HG03095 (cell line): ENCODE data around the gene STK24.

Experiments used
- ATAC-seq: cut with Tn5 transposase; IDR thresholded peaks from one replicate; pipeline ENCODE4 v1.9.1; 2021; ENCODE audit warnings: moderate library complexity; ENCODE audit not compliant: unreplicated experiment

STK24 gene

GRCh38 chr13:98493042-98493712 is 83.7 kb downstream of the STK24 start:
- no peak for ATAC-seq

DNA sequence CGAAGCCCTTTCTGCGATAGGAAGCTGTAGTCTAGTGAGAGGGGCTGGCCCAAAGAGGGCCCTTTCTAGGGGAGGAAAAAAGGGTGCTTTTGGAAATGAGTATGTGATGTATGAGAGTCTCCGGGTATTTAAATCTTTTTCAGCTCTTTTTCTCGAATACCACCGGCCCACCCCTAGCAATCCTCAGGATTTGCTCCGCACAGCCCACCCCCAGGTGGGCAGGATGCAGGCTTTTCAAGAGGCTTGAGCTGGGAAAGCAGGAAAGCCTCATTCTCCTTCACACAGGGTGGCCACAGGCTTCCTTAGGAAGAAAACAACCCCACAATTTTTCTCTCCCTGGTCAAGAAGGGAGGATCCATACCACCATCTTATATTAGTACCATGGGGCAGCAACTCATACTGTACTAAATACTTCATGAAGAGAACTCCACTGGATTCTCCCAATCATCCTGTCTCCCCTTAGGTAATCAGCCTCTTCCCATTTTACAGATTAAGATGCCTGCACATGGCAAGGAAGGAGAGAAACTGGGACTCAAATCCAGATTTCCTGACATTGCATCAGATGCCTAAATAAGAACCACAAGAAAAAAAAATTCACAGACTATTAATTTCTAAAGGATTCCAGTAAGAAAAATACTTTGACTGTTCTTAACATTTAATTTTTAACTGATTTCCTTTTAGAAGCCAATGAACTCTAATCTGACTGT is 84.4 kb downstream of the STK24 start:
- ATAC-seq, result no peak

DNA sequence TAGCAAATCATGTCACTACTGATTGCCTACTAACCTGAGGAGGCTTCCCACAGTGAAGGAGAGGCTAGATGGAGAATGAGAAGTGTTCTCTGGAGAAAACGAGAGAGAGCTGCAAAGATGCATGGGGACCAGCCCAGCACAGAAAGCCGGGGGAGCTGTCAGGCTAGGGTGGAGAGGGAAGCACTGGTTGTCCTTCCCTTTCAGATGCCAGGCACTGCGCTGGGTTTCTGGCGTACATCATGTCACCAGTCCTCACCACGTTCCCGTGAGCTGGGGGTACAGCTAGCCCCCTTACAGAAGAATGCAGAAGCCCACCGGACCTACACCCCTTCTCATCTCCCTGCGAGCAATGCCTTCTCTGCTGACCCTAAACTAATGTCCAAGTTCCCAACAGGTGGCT is 86.0 kb downstream of the STK24 start:
- ATAC-seq, result no peak

GRCh38 chr13:98490195-98490836 is 86.6 kb downstream of the STK24 start:
- no peak for ATAC-seq

- no peak for ATAC-seq
Measured at GRCh38 chr13:98489446-98490194, 87.3 kb downstream of the STK24 start.

DNA sequence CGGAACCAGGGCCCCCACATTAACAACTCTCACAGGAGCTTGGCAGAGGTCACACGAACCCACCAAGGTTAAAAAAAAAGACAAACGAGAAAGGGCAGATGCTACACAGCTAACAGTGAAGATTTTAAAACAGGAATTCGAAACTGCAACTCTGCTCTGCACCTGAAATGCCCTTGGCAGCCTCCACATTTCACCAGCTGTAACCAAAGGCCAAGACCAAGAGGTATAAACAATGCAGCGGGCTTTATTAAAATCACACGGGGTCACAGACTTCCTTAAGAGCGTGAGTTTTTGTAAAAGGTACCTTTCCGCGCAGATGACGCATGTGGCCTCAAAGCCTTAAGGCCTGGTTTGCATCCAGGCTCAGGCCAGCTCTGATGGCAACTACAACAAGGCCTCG is 88.2 kb downstream of the STK24 start:
- peak; percentile 43 for ATAC-seq

GRCh38 chr13:98487522-98487921 is 89.4 kb downstream of the STK24 start:
- no peak for ATAC-seq

- ATAC-seq, result no peak
Measured at GRCh38 chr13:98487016-98487415, 89.9 kb downstream of the STK24 start.

- ATAC-seq, result no peak
Measured at GRCh38 chr13:98486412-98486811, 90.5 kb downstream of the STK24 start.

DNA sequence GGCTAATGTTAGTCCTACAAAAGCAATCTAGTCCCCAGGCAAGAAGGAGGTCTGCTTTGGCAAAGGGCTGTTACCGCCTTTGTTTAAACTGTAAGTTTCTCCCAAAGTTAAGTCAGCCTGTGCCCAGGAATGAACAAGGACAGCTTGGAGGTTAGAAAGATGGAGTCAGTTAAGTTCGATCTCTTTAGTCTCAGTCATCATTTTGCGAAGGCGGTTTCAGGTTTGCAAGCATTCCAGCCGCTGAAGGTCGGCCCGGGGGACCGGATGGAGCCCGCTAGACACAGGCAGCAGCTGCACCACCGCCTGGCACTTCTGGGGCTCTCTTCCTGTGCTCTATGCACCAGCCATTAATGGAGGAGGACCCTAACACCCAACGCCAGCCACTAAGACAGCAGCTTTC is 91.3 kb downstream of the STK24 start:
- no peak for ATAC-seq

GRCh38 chr13:98484289-98485219 is 92.4 kb downstream of the STK24 start:
- ATAC-seq, result no peak

DNA sequence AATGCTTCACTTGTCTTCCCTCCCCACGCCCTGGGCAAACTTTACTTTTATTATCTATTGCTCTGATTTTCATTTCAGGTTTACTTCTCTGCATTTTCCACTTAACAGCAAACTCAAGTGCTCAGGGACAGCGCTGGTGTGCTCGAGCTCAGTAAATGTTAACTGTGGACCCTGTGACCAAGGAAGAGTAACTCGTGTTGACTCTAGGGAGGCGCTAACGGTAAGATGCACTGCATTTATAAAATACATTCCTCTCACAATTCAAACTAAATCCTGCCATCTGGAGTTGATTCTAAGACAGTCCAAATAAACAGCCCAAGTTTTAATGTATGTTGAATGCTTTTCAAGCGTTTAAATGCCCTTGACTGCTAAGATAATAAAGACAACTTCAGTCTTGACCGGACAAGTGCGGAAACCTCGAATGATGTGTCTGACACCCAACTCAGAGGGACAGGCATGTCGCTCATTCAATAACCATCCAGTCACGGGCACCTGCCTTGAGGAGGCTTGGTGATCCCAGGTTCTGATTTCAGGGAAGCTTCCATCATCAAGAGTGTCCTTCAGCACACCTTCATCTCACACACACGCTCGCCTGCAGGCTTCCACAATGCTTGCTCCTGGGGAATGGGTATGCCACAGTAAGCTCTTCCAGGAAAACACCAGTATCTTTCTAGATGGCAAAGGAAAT is 93.2 kb downstream of the STK24 start:
- no peak for ATAC-seq

- no peak for ATAC-seq
Measured at GRCh38 chr13:98482476-98483444, 94.1 kb downstream of the STK24 start.

- ATAC-seq, result peak; percentile 35
Measured at GRCh38 chr13:98480915-98481877, 95.7 kb downstream of the STK24 start.

DNA sequence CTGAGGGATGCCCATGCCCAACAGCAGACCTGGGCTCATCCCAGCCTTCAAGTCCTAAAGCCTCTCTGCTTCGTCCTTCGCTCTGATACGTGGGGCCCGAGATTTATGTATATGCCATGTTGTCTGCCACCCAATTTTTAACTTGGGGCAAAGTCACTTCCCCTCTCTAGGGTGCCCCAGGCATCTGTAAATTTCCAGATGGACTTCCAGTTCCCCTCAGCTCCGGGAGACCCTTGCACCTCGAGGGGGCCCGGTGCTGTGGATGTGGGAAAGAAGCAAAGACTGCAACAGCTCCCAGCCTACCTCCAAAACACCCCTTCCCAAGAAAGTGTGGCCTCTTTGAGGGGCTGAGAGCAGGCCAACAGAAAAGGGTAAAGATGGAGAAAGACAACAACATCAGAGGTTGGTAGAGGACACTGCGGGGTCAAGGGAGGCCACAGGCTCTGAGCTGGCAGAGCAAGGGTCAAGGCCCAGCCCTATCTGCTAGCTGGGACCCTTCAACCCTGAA is 97.4 kb downstream of the STK24 start:
- no peak for ATAC-seq

GRCh38 chr13:98478189-98479129 is 98.4 kb downstream of the STK24 start:
- ATAC-seq, result peak; percentile 27
